ENCODE data around the gene IRF8. TPM values are rescaled to one million over a fixed set of nuclear protein-coding genes. Genes with fewer than 3 reads are reported as not detected.

IRF8 gene
- total RNA-seq, 1 experiment from 2014 or later = not detected

GRCh38 chr16:85911251-85911930 is 12.4 kb downstream of the IRF8 start:
- Mint-ChIP-seq H3K4me1 (ENCODE audit: insufficient read depth, unreplicated experiment) (peaks cover 1% of the 10 kb centered on the region), H3K9me3 (ENCODE audit: unreplicated experiment) (no peaks in the 10 kb centered on the region), H3K36me3 (ENCODE audit: insufficient read depth, unreplicated experiment) (no peaks in the 10 kb centered on the region), H3K27ac (ENCODE audit: low read depth, unreplicated experiment) (no peak overlapping the region), H3K27me3 (ENCODE audit: insufficient read depth, unreplicated experiment) (peaks cover 46% of the 10 kb centered on the region), H3K4me3 (ENCODE audit: unreplicated experiment) (no peak overlapping the region)
- no TSS peak for BruUV-seq (replicated peaks)
- TF ChIP-seq CTCF (IDR thresholded peaks at IDR 0.05; ENCODE audit: unreplicated experiment) = no peak
- CTCF ChIA-PET = interaction anchor here (0.7 kb wide), 1 partner anchor 607 kb away, joined by 3 read pairs; no protein-coding TSS in a partner anchor
- intact Hi-C loops (cut with micrococcal nuclease) = no loop called here
- POLR2A ChIA-PET = interaction anchor here (0.5 to 0.6 kb wide), 2 partner anchors 214 to 1080 kb away, joined by 3 read pairs; no protein-coding TSS in a partner anchor
- no peak for DNase-seq (ENCODE audit: unreplicated experiment)

- CTCF ChIA-PET = interaction anchor here (0.5 to 1.0 kb wide), 2 partner anchors 73 to 91 kb away, joined by 3 to 6 read pairs; no protein-coding TSS in a partner anchor
- no peak for TF ChIP-seq CTCF (IDR thresholded peaks at IDR 0.05; ENCODE audit: unreplicated experiment)
- DNase-seq (ENCODE audit: unreplicated experiment) = no peak
- Mint-ChIP-seq H3K9me3 (ENCODE audit: unreplicated experiment) (no peaks in the 10 kb centered on the region), H3K36me3 (ENCODE audit: insufficient read depth, unreplicated experiment) (no peaks in the 10 kb centered on the region), H3K4me3 (ENCODE audit: unreplicated experiment) (no peak overlapping the region), H3K4me1 (ENCODE audit: insufficient read depth, unreplicated experiment) (peaks cover 6% of the 10 kb centered on the region), H3K27me3 (ENCODE audit: insufficient read depth, unreplicated experiment) (peaks cover 52% of the 10 kb centered on the region), H3K27ac (ENCODE audit: low read depth, unreplicated experiment) (no peak overlapping the region)
- intact Hi-C loops (cut with micrococcal nuclease) = no loop called here
- BruUV-seq (replicated peaks) = no TSS peak
- POLR2A ChIA-PET = interaction anchor here (0.7 kb wide), 1 partner anchor 114 kb away, joined by 3 read pairs; no protein-coding TSS in a partner anchor
These were observed 13.4 kb downstream of the IRF8 start for GRCh38 chr16:85912211-85912974.

- TF ChIP-seq CTCF (IDR thresholded peaks at IDR 0.05; ENCODE audit: unreplicated experiment) = no peak
- no TSS peak for BruUV-seq (replicated peaks)
- no peak overlapping the region for H3K4me3 Mint-ChIP-seq (ENCODE audit: unreplicated experiment)
- H3K36me3 Mint-ChIP-seq (ENCODE audit: insufficient read depth, unreplicated experiment) = no peaks in the 10 kb centered on the region
- no peaks in the 10 kb centered on the region for H3K9me3 Mint-ChIP-seq (ENCODE audit: unreplicated experiment)
- H3K27ac Mint-ChIP-seq (ENCODE audit: low read depth, unreplicated experiment) = no peak overlapping the region
- peaks cover 47% of the 10 kb centered on the region for H3K27me3 Mint-ChIP-seq (ENCODE audit: insufficient read depth, unreplicated experiment)
- DNase-seq (ENCODE audit: unreplicated experiment) = no peak
- intact Hi-C loops (cut with micrococcal nuclease) = no loop called here
- POLR2A ChIA-PET = interaction anchor here (1.4 kb wide), 1 partner anchor 11 kb away, joined by 5 read pairs; no protein-coding TSS in a partner anchor
- CTCF ChIA-PET = interaction anchor here (1.0 kb wide), 1 partner anchor 92 kb away, joined by 6 read pairs; no protein-coding TSS in a partner anchor
- H3K4me1 Mint-ChIP-seq (ENCODE audit: insufficient read depth, unreplicated experiment) = peaks cover 6% of the 10 kb centered on the region
These were observed 14.2 kb downstream of the IRF8 start for GRCh38 chr16:85913141-85913601.
